Measurements from ENCODE around the gene MXD1. TPM values are rescaled to one million over a fixed set of nuclear protein-coding genes. Genes with fewer than 3 reads are reported as not detected.

Gene MXD1
- total RNA-seq, 1 experiment from 2014 or later: 3.7 TPM

DNA sequence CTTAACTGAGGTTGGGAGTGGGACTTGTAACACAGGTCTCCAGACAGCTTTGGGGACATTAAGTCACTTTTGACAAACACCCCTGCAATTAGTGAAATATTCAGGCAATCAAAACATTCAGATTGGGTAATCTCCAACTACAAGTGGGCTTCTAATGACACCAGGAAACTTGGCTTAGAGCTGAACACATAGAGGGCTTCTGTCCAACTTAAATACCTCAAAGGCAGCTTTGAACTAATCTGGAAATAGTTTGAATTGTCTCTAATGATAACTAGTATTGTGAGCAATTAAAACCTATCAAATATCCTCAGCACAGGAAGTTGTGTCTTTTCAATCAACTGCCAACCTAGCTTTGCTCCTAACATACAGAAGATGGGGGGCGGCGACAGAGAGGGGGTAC lies 51.6 kb downstream of the MXD1 start:
- Histone ChIP-seq H3K18ac (ENCODE audit: insufficient read length, low read depth, low read length) (no peak overlapping the region), H2BK20ac (ENCODE audit: low read depth, low read length, poor library complexity, severe bottlenecking) (no peak overlapping the region), H3K4ac (ENCODE audit: low read depth, low read length) (no peak overlapping the region), H3K79me2 (ENCODE audit: insufficient read depth, low read length) (no peaks in the 10 kb centered on the region), H2BK120ac (ENCODE audit: low read depth, low read length, poor library complexity, severe bottlenecking) (no peak overlapping the region), H4K8ac (replicated peaks; ENCODE audit: insufficient read length, low read depth, low read length) (no peak overlapping the region), H3K14ac (ENCODE audit: insufficient read depth, low read length) (no peak overlapping the region), H3K23ac (ENCODE audit: insufficient read length, low read depth, low read length) (no peak overlapping the region), H4K91ac (ENCODE audit: insufficient read length, low read depth, low read length) (no peak overlapping the region), H3K23me2 (ENCODE audit: insufficient read length, low read depth, low read length, poor library complexity, severe bottlenecking) (no peaks in the 10 kb centered on the region), H2AK5ac (ENCODE audit: insufficient read length, low read length) (no peak overlapping the region), H2BK15ac (ENCODE audit: low read depth, low read length) (no peak overlapping the region), H3K56ac (ENCODE audit: insufficient read length, low read depth, low read length) (no peak overlapping the region), H3K27me3 (ENCODE audit: insufficient read depth, low read length) (no peaks in the 10 kb centered on the region; the same call in 1 of the 2 replicates), H3K79me1 (ENCODE audit: insufficient read depth, low read depth, low read length, poor library complexity, severe bottlenecking) (no peaks in the 10 kb centered on the region), H3K4me1 (ENCODE audit: insufficient read depth, low read length) (no peaks in the 10 kb centered on the region; the same call in 1 of the 2 replicates), H3K9ac (ENCODE audit: extremely low read depth, insufficient read length, low read length) (no peak overlapping the region), H2BK5ac (ENCODE audit: insufficient read length, low read length) (no peak overlapping the region), H3K9me3 (ENCODE audit: control insufficient read depth, low read depth, low read length) (no peaks in the 10 kb centered on the region), H2AFZ (ENCODE audit: low read length) (no peak overlapping the region), H3K27ac (ENCODE audit: insufficient read length, low read depth, low read length) (no peak overlapping the region), H4K5ac (ENCODE audit: insufficient read length, low read depth, low read length) (no peak overlapping the region), H3K4me2 (ENCODE audit: insufficient read depth, insufficient read length, low read length) (no peak overlapping the region), H2BK12ac (ENCODE audit: insufficient read length, low read depth, low read length) (no peak overlapping the region), H3T11ph (ENCODE audit: low read length) (no peak overlapping the region), H4K20me1 (ENCODE audit: control insufficient read depth, insufficient read depth, insufficient read length) (no peaks in the 10 kb centered on the region)
- Mint-ChIP-seq H3K9me3 (no peaks in the 10 kb centered on the region), H3K36me3 (ENCODE audit: insufficient read depth in 1 of 3, low read depth in 3 of 3) (no peaks in the 10 kb centered on the region), H3K4me1 (peaks cover 16 to 18% of the 10 kb centered on the region in 2 experiments), H3K27me3 (ENCODE audit: low read depth) (peaks cover 3% of the 10 kb centered on the region), H3K4me3 (no peak overlapping the region), H3K27ac (no peak overlapping the region)
- TF ChIP-seq, protein P1, sequence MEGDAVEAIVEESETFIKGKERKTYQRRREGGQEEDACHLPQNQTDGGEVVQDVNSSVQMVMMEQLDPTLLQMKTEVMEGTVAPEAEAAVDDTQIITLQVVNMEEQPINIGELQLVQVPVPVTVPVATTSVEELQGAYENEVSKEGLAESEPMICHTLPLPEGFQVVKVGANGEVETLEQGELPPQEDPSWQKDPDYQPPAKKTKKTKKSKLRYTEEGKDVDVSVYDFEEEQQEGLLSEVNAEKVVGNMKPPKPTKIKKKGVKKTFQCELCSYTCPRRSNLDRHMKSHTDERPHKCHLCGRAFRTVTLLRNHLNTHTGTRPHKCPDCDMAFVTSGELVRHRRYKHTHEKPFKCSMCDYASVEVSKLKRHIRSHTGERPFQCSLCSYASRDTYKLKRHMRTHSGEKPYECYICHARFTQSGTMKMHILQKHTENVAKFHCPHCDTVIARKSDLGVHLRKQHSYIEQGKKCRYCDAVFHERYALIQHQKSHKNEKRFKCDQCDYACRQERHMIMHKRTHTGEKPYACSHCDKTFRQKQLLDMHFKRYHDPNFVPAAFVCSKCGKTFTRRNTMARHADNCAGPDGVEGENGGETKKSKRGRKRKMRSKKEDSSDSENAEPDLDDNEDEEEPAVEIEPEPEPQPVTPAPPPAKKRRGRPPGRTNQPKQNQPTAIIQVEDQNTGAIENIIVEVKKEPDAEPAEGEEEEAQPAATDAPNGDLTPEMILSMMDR (conservative IDR thresholded peaks at IDR 0.05): no peak
- WGBS (ENCODE audit: extremely low coverage, insufficient read length, low lambda C conversion rate): no CpG with 5 or more reads among the region's 2 CpGs
- DNase-seq: no peak

All from H9 (cell line).